Fibroblast of villous mesenchyme (primary cell): Measurements from ENCODE around the gene KCNQ1. TPM values are rescaled to one million over a fixed set of nuclear protein-coding genes. Genes with fewer than 3 reads are reported as not detected.

Experiments used
- DNase-seq: peaks from one replicate; pipeline ENCODE4 v3.0.0-alpha.2; 2010; ENCODE audit warnings: low read depth
- H3K4me3 ChIP-seq: 2 replicates; pipeline ENCODE4 v1.5.1; 2011; ENCODE audit warnings: low read depth, mild to moderate bottlenecking, low read length
- total RNA-seq: library from RNA; depleted of rRNA; stranded (reverse); fragments of >200 nt; gene quantifications from 2 replicates; pipeline ENCODE4 v1.2.3, GENCODE V29; 2012
- TF ChIP-seq, protein P1 (sequence below): IDR thresholded peaks from 2 replicates; pipeline ENCODE4 v1.5.1; 2012; ENCODE audit warnings: low read depth, mild to moderate bottlenecking, low read length; ENCODE audit not compliant: insufficient read depth

The KCNQ1 gene
- total RNA-seq, 1 donor: not detected

DNA sequence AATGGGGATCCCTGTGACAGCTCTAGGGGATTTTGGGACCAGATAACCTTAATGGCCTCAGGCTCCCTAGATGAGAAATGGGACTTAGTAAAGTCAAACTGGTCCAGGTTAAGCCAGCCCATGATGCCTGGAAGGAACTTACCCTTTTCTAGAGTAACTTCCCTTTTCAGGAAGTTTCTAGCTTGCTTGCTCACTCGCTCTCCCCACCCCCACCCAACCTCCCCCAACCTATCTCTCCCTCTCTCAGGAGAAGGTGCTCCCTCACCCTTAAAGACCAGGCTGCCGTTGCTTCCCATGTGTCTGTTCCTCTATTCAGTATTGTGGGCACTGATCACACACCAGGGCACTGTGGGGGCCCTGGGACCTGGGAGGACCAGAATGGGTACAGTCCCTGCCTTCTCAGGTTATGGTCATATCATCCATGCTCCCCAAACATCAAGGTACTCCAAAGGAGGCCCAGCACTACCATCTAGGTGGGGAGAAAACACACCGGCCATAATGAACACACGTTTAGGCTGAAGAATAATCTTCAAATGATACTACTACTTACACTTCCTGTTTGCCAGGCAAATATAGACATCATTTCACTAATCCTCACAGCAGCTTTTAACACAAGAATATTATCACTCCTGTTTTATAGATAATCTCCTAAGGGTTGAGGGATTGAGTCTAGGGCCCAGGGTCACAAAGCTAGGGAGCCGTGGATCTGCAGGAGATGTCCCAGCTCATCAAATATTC lies 236.8 kb downstream of the KCNQ1 start:
- DNase-seq: no peak
- no peak overlapping the region for H3K4me3 ChIP-seq
- TF ChIP-seq, protein P1, sequence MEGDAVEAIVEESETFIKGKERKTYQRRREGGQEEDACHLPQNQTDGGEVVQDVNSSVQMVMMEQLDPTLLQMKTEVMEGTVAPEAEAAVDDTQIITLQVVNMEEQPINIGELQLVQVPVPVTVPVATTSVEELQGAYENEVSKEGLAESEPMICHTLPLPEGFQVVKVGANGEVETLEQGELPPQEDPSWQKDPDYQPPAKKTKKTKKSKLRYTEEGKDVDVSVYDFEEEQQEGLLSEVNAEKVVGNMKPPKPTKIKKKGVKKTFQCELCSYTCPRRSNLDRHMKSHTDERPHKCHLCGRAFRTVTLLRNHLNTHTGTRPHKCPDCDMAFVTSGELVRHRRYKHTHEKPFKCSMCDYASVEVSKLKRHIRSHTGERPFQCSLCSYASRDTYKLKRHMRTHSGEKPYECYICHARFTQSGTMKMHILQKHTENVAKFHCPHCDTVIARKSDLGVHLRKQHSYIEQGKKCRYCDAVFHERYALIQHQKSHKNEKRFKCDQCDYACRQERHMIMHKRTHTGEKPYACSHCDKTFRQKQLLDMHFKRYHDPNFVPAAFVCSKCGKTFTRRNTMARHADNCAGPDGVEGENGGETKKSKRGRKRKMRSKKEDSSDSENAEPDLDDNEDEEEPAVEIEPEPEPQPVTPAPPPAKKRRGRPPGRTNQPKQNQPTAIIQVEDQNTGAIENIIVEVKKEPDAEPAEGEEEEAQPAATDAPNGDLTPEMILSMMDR: no peak

DNA sequence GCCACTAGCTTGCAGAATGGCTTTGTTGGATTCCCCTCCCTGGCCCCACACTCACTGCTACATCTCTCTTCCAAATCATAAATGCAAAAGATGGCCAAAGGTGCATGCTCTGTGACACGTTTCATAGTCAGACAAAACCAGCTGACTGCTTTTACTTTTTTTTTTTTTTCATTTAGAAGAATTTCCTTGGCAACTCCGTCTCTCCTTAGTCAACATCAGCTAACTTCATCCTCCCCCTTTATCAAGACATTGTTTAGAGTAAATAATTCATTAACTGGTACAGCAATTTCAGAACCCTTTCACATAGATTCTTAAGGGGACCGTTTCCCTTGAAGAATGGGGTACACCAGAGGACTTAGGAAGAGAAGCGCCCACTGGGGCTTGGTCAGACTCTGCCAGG lies 239.0 kb downstream of the KCNQ1 start:
- TF ChIP-seq, protein P1: no peak
- H3K4me3 ChIP-seq: no peak overlapping the region
- no peak for DNase-seq

GRCh38 chr11:2684581-2684980 lies 239.8 kb downstream of the KCNQ1 start:
- DNase-seq: no peak
- TF ChIP-seq, protein P1: no peak
- no peak overlapping the region for H3K4me3 ChIP-seq

DNA sequence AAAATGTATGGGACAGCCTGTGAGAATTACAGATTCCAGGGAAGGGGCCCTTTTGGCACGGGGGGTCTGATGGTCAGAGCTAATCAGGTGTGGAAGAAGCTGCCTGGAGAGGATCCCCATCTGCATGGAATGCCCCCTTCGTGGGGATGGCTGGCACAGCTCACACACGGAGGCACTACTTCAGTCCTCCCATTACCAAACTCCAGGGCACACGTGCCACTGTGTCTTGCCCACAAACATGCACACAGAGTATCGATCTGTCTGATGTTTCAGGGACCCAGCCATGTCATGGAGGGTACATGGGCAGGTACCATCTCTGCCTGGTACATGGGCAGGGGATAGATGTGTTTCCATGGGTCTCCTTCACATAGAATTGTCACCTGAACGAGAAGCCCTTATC lies 240.2 kb downstream of the KCNQ1 start:
- no peak for DNase-seq
- TF ChIP-seq, protein P1: no peak
- no peak overlapping the region for H3K4me3 ChIP-seq

- TF ChIP-seq, protein P1: no peak
- no peak overlapping the region for H3K4me3 ChIP-seq
- no peak for DNase-seq
Observed at GRCh38 chr11:2685566-2686359, 241.0 kb downstream of the KCNQ1 start.

DNA sequence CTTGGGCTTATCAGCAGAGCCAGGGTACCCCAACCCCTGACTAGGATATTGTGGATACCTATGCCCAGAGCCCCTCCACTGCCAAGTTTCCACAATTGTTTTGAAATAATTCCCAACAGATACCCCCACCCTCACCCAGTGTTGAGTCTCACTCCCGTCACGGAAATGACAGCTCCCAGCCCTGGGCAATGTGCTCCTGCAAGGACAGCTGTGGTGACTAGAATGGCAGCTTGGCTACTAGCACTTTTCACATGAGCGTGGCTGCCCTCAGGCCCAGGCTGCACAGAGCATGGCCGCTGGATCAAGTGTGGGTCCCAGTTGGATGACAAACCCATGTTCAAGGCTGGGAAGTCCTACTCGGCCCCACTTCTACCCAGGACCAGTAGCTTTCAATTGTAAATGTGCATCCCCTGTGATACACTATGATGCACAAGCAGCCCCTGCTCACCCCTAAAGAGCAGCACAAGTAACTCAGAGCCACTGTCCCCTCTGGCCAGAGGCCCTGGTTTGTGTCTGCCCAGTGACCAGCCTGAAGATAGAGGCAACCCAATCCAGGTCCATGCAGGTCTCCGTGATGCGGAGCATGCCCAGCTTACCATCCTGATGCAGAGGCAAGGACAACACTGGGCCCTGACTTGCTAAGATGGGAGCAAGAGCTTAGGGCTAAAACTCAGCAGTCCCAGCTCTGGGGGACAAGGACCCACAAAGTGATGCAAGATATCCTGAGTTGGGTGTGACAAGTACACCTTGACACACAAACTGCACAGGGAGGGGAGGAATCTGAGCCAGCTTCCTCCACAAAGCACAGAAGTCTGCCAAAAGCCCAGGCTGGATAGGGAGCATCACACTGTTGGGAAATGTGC lies 241.8 kb downstream of the KCNQ1 start:
- no peak for DNase-seq
- no peak overlapping the region for H3K4me3 ChIP-seq
- TF ChIP-seq, protein P1: no peak
